ENCODE measurements around the gene CLIC1.

The CLIC1 gene

GRCh38 chr6:31729515-31729978 lies 6.8 kb downstream of the CLIC1 start (continued):
- TF ChIP-seq ZBTB49 (tag by site-specific recombination; IDR thresholded peaks at IDR 0.05; ENCODE audit: low read depth) (0 out of 2 replicates have a peak, but pooled peaks have one; percentile 70), KLF9 (tag by site-specific recombination; IDR thresholded peaks at IDR 0.05; ENCODE audit: low read depth) (peak; percentile 90), ZNF394 (tag by site-specific recombination; IDR thresholded peaks at IDR 0.05; ENCODE audit: borderline replicate concordance) (peak; percentile 19; the same call in 1 of the 2 replicates), KLF10 (tag by site-specific recombination; IDR thresholded peaks at IDR 0.05) (peak; percentile 84), ZXDB (tag by site-specific recombination; IDR thresholded peaks at IDR 0.05) (peak; percentile 96), ZNF580 (tag by site-specific recombination; IDR thresholded peaks at IDR 0.05) (peak; percentile 73; the same call in 1 of the 2 replicates), ZNF501 (tag by site-specific recombination; IDR thresholded peaks at IDR 0.05) (peak; percentile 49; the same call in 1 of the 2 replicates), REST (tag by site-specific recombination; IDR thresholded peaks at IDR 0.05) (peak; percentile 38; the same call in 1 of the 2 replicates), SP2 (tag by site-specific recombination; IDR thresholded peaks at IDR 0.05) (peak; percentile 67), INSM2 (tag by site-specific recombination; IDR thresholded peaks at IDR 0.05) (no peak), ZEB2 (tag by site-specific recombination; IDR thresholded peaks at IDR 0.05) (peak; percentile 64; the same call in 1 of the 2 replicates), ZFP69B (tag by site-specific recombination; IDR thresholded peaks at IDR 0.05) (no peak)

- H3K4me3 ChIP-seq (ENCODE audit: low read depth, low read length): peak within 1 kb of the TSS; percentile 74
- no peaks in the 10 kb centered on the region for H3K4me1 ChIP-seq (ENCODE audit: control insufficient read depth, insufficient read depth, low read length)
- peaks cover 10 to 57% of the 10 kb centered on the region in 2 experiments; a peak in 2 of 3 replicates for H3K36me3 ChIP-seq (ENCODE audit: control insufficient read depth in 2 of 2, insufficient read depth in 1 of 2, low read length in 2 of 2)
- CTCF ChIA-PET: interaction anchor here (0.6 to 3.6 kb wide), 15 partner anchors 10 to 223 kb away, joined by 3 to 28 read pairs (median 6); partner anchors contain the start of genes MSH5 and NEU1
- peak within 1 kb of the TSS; percentile 67 for H3K27ac ChIP-seq (ENCODE audit: extremely low read depth, low read depth, low read length)
- no peaks in the 10 kb centered on the region for H3K9me3 ChIP-seq (ENCODE audit: control insufficient read depth, insufficient read depth, low read depth, low read length)
- POLR2A ChIA-PET: interaction anchor here (0.7 to 4.7 kb wide), 21 partner anchors 9 to 1243 kb away, joined by 3 to 54 read pairs (median 6); partner anchors contain the start of genes ABHD16A, CSNK2B, FKBPL and GPANK1
- TF ChIP-seq ZFHX2 (tag by site-specific recombination; conservative IDR thresholded peaks at IDR 0.05) (peak; percentile 60), EGR2 (tag by site-specific recombination; IDR thresholded peaks at IDR 0.05; ENCODE audit: low read depth) (peak; percentile 56), ATF2 (tag by site-specific recombination; IDR thresholded peaks at IDR 0.05; ENCODE audit: low read depth) (no peak), GLIS2 (tag by site-specific recombination; IDR thresholded peaks at IDR 0.05) (no peak), WT1 (tag by site-specific recombination; IDR thresholded peaks at IDR 0.05) (no peak), KLF17 (tag by site-specific recombination; IDR thresholded peaks at IDR 0.05) (no peak), SCRT1 (tag by site-specific recombination; IDR thresholded peaks at IDR 0.05; ENCODE audit: borderline replicate concordance) (peak; percentile 97), SCRT2 (tag by site-specific recombination; IDR thresholded peaks at IDR 0.05) (peak; percentile 99), ZNF214 (tag by site-specific recombination; IDR thresholded peaks at IDR 0.05; ENCODE audit: borderline replicate concordance) (no peak), ZNF513 (tag by site-specific recombination; IDR thresholded peaks at IDR 0.05) (no peak), ZNF792 (tag by site-specific recombination; IDR thresholded peaks at IDR 0.05) (no peak)
These were observed 7.4 kb downstream of the CLIC1 start, which contains the start of gene DDAH2 for GRCh38 chr6:31728767-31729514. Gene DDAH2, minus strand, starts transcription at chr6:31729299. Its CDS starts 138 bp downstream, at chr6:31729161.

Data from HEK293 (cell line).